OCI-M2 (cell line): ENCODE results near the gene F7.
"Not testable (repeated sequence)": the region's sequence is repeated elsewhere in the genome, so short reads cannot be mapped to it uniquely, and the experiment has no call there.

ENCODE experiments used
- DNase-seq: peaks from one replicate; lab custom pipeline; 2025; ENCODE audit not compliant: unreplicated experiment; lab: John Stamatoyannopoulos, UW

F7 gene

DNA sequence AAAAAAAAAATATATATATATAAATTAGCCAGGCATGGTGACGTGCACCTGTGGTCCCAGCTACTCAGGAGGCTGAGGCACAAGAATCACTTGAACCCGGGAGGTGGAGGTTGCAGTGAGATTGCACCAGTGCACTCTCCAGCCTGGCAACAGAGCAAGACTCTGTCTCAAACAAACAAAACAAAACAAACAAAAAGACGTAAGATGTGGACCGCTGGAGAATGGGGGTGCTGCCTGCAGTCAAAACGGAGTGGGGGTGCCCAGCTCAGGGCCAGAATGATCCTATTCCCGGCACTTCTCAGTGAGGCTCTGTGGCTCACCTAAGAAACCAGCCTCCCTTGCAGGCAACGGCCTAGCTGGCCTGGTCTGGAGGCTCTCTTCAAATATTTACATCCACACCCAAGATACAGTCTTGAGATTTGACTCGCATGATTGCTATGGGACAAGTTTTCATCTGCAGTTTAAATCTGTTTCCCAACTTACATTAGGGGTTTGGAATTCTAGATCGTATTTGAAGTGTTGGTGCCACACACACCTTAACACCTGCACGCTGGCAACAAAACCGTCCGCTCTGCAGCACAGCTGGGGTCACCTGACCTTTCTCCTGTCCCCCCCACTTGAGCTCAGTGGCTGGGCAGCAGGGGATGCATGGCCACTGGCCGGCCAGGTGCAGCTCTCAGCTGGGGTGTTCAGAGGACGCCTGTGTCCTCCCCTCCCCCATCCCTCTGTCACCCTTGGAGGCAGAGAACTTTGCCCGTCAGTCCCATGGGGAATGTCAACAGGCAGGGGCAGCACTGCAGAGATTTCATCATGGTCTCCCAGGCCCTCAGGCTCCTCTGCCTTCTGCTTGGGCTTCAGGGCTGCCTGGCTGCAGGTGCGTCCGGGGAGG lies at the start of gene F7:
Gene F7, plus strand, starts transcription at position 760 of the 889 bp plus-strand sequence. Its CDS starts 51 bp downstream, at position 811.
- DNase-seq = no peak

- no peak for DNase-seq
These were observed 48.5 kb upstream of the F7 start for GRCh38 chr13:113057084-113057483.

- not testable (repeated sequence) for DNase-seq
These were observed 48.0 kb upstream of the F7 start for GRCh38 chr13:113057559-113057958.

DNA sequence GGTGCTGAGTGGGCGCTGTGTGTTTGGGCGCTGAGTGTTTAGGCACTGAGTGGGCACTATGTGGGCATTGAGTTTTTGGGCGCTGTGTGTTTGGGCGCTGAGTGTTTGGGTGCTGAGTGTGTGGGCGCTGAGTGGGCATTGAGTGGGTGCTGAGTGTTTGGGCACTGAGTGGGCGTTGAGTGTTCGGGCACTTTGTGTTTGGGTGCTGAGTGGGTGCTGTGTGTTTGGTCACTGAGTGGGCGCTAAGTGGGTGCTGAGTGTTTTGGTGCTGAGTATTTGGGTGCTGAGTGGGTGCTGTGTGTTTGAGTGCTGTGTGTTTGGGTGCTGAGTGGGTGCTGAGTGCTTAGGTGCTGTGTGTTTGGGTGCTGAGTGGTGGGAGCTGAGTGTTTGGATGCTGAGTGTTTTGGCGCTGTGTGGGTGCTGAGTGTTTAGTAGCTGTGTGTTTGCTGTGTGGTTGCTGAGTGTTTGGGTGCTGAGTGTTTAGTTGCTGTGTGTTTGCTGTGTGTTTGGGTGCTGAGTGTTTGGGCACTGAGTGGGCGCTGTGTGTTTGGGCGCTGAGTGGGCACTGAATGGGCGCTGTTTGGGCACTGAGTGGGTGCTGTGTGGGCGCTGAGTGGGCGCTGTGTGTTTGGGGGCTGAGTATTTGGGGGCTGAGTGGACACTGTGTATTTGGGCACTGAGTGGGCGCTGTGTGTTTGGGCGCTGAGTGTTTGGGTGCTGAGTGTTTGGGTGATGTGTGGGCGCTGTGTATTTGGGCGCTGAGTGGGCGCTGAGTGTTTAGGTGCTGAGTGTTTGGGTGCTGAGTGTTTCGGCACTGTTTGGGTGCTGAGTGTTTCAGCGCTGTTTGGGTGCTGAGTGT lies 47.2 kb upstream of the F7 start:
- no peak for DNase-seq

DNA sequence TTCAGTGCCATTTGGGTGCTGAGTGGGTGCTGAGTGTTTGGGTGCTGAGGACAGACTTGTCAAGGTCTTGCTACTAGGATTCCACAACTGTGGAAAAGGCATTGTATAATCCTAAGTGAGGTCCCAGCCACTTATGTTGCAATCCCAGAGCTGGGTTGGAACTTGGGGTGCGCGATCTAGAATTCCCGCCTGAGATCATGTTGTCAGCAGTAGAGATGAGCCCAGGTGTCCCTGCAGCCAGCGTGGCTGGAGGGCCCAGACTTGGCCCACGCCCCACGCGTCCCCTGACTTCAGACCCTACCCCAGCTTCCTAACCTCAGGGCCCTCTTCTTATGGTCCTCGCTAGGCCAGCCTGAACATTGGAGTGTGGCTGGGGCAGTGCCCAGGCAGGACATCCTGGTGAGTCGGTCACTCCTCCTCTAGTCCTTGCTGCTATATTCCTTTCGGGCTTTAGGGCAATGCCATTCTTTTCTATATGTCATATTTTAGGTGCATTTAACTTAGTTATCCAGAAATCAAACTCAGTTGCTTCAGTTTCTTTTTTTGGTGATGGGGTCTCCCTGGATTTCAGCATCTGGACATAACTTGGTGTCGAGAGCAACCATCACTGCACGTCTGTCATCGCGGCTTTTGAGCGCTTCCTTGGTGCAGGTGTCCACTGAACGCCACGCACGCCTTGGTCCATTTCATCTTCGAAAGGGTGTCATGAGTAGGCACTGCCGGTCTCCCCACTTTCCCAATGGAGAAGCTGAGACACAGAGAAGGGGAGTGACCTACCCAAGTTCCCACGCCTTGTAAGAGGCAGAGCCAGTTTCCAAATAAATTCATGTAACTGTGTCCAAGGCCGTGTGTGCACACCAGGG lies 46.4 kb upstream of the F7 start:
- no peak for DNase-seq

GRCh38 chr13:113059891-113060290 lies 45.7 kb upstream of the F7 start:
- DNase-seq = no peak

DNA sequence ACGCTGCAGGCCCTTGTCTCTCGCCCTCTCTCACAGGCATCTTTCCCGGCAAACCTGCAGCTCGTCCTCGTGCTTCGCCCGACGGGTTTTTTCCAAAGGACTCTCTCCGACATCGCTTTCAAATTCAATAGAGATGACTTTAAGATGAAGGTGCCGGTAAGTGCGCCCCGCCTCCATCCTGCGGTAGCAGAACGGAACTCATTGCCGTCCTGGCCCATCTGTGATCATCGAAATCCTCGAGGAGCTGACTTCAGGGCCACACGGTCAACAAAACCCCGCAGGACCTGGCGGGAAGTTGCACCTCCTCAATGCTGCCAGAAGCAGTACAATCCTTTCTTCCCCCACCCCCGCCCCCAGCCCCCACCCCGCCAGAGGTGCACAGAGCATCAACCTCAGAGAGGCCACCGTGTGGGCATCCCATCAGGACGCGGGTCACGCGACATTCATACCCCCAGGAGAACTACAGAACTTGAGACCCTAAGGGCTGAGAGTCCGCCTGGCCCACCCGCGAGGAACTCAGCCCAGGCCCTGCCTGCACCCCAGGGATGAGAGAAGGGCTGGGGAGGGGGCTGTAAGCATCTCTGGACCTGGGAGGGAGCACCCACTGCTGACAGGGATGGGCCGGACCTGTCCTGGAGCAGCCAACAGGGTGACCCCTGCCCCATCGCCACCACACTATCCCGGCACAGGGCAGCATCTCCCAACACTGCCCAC lies 44.9 kb upstream of the F7 start:
- DNase-seq = no peak

GRCh38 chr13:113061271-113061625 lies 44.3 kb upstream of the F7 start:
- DNase-seq = no peak

DNA sequence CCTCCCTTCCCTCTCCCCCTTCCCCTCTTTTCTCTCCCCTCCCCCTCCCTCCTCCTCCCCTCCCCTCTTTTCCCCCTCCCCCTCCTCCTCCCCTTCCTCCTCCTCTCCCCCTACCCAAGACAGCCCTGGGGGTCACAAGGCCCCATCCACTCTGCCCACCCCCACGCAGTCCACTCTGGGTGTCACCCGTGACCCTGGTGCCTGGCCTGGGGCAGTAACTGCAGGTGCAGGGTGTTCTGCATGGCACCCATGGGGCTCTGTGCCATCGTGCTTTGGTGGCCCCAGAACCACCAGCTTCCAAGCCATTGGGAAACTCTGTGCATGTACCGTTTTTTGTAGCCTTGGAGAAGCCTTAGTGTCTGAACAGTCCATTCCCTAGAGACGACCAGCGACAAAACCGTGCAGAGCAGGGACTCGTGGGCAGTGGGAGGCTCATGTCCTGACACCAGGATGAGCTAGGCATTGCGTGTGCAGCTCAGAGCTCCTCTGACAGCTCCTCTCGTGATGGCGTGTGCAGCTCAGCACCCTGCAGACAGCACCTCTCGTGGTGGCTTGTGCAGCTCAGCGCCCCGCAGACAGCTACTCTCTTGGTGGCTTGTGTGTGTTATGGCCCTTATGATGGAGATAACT lies 43.7 kb upstream of the F7 start:
- no peak for DNase-seq

- DNase-seq = no peak
These were observed 42.9 kb upstream of the F7 start for GRCh38 chr13:113062691-113063090.

DNA sequence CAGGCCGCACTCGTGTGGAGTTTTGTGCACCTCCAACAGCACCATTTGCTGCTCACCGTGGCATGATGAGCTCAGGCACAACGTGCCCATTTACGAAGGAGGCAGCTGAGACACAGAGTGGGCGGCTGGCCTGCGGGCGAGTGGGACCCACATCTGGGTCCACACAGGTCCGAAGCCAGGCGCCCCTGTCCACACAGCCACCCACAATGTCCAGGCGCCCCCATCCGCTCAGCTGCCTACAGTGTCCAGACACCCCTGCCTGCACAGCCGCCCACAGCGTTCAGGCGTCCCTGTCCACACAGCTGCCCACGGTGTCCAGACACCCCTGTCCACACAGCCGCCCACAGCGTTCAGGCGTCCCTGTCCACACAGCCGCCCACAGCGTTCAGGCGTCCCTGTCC lies 42.5 kb upstream of the F7 start:
- DNase-seq = no peak

- DNase-seq = no peak
These were observed 41.5 kb upstream of the F7 start for GRCh38 chr13:113064000-113064533.

- no peak for DNase-seq
These were observed 40.8 kb upstream of the F7 start for GRCh38 chr13:113064534-113065405.

DNA sequence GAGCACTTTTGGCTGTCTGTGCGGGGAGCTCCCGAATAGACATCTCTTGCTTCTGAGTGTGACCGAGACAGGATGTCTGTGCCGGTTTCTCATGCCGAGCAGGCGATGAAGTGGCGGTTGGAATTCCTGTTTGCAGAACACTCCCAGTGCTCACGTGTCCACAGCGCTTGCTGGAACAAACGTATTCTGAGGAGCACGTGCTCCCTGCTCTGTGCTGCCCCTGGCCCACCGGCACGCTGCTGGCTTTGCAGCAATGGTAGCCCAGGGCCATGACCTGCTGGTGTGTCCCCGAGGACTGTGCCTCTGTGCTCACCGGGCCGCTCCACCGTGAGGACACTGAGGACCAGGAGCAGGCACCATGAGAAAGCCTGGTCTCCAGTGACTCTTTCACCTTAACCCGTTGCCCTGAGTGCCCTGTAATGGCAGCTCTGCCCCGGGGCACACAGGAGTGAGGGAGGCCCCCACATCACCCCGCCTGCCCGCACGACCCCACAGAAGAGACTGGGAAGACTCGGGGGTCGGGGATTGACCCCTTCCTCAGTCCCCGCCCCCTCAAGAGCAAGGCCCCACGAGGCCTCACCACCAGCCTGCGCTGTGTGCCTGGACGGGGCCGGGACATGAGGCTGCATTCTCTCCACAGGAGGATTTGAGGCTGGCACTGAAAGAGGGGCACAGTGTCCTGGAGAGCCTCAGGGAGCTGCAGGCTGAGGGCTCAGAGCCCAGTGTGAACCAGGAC lies 40.0 kb upstream of the F7 start:
- no peak for DNase-seq

DNA sequence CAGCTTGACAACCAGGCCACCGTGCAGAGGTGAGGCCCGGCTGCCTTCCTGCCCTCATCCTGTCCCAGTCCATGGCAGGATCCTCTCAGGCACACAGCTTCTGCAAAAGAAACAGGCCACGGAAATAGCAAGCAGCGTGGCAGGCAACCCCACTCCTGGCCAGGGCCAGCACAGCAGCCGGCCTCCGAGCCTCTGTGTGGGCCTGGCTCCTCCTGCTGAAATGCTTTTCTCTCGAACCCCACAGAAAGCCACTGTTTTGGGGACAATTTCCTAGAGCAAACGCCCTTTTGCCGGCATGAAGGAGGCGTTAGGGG lies 39.5 kb upstream of the F7 start:
- DNase-seq = no peak

GRCh38 chr13:113066746-113067145 lies 38.8 kb upstream of the F7 start:
- no peak for DNase-seq

- no peak for DNase-seq
These were observed 35.5 kb upstream of the F7 start for GRCh38 chr13:113069861-113070805.
